ENCODE data around the gene TSHZ2.
"Not testable (repeated sequence)": the region's sequence is repeated elsewhere in the genome, so short reads cannot be mapped to it uniquely, and the experiment has no call there.

Gene TSHZ2

GRCh38 chr20:53087037-53087777 is 115.0 kb downstream of the TSHZ2 start:
- no peak overlapping the region for H2AFZ ChIP-seq (ENCODE audit: low read depth, low read length)
- H3K4me2 ChIP-seq (ENCODE audit: low read length) = no peak overlapping the region
- H4K20me1 ChIP-seq (ENCODE audit: insufficient read depth, low read length) = no peaks in the 10 kb centered on the region
- TF ChIP-seq CTCF (IDR thresholded peaks at IDR 0.05; ENCODE audit: low read depth, low read length) = no peak
- TF ChIP-seq EZH2phosphoT487 (IDR thresholded peaks at IDR 0.05; ENCODE audit: low read depth) = no peak
- H3K4me3 ChIP-seq (ENCODE audit: low read length) = no peak overlapping the region
- H3K27me3 ChIP-seq (ENCODE audit: low read depth, low read length) = no peaks in the 10 kb centered on the region
- no peaks in the 10 kb centered on the region for H3K9me3 ChIP-seq (ENCODE audit: insufficient read depth, low read length)
- H3K36me3 ChIP-seq (replicated peaks; ENCODE audit: low read depth, low read length) = no peaks in the 10 kb centered on the region
- no peak overlapping the region for H3K27ac ChIP-seq (ENCODE audit: low read length)
- H3K9ac ChIP-seq (ENCODE audit: low read length) = no peak overlapping the region
- H3K4me1 ChIP-seq (ENCODE audit: low read length) = peaks cover 19% of the 10 kb centered on the region
- no peaks in the 10 kb centered on the region for H3K79me2 ChIP-seq (ENCODE audit: low read length)

GRCh38 chr20:53088786-53089185 is 116.6 kb downstream of the TSHZ2 start:
- Histone ChIP-seq H3K27me3 (ENCODE audit: low read depth, low read length) (no peaks in the 10 kb centered on the region), H2AFZ (ENCODE audit: low read depth, low read length) (no peak overlapping the region), H3K9me3 (ENCODE audit: insufficient read depth, low read length) (no peaks in the 10 kb centered on the region), H3K79me2 (ENCODE audit: low read length) (no peaks in the 10 kb centered on the region), H3K9ac (ENCODE audit: low read length) (no peak overlapping the region), H3K4me2 (ENCODE audit: low read length) (no peak overlapping the region), H3K4me1 (ENCODE audit: low read length) (peaks cover 19% of the 10 kb centered on the region), H3K4me3 (ENCODE audit: low read length) (no peak overlapping the region), H4K20me1 (ENCODE audit: insufficient read depth, low read length) (no peaks in the 10 kb centered on the region), H3K27ac (ENCODE audit: low read length) (no peak overlapping the region), H3K36me3 (replicated peaks; ENCODE audit: low read depth, low read length) (no peaks in the 10 kb centered on the region)
- TF ChIP-seq CTCF (IDR thresholded peaks at IDR 0.05; ENCODE audit: low read depth, low read length) (no peak), EZH2phosphoT487 (IDR thresholded peaks at IDR 0.05; ENCODE audit: low read depth) (no peak)

GRCh38 chr20:53089851-53090250 is 117.7 kb downstream of the TSHZ2 start:
- not testable (repeated sequence) for H2AFZ ChIP-seq (ENCODE audit: low read depth, low read length); H3K4me3 ChIP-seq (ENCODE audit: low read length); H3K36me3 ChIP-seq (replicated peaks; ENCODE audit: low read depth, low read length); H3K27me3 ChIP-seq (ENCODE audit: low read depth, low read length); H3K27ac ChIP-seq (ENCODE audit: low read length); H4K20me1 ChIP-seq (ENCODE audit: insufficient read depth, low read length); H3K9ac ChIP-seq (ENCODE audit: low read length); H3K4me2 ChIP-seq (ENCODE audit: low read length); H3K79me2 ChIP-seq (ENCODE audit: low read length); H3K9me3 ChIP-seq (ENCODE audit: insufficient read depth, low read length)
- peaks cover 29% of the 10 kb centered on the region for H3K4me1 ChIP-seq (ENCODE audit: low read length)

- Histone ChIP-seq H3K4me2 (ENCODE audit: low read length) (no peak overlapping the region), H4K20me1 (ENCODE audit: insufficient read depth, low read length) (no peaks in the 10 kb centered on the region), H3K36me3 (replicated peaks; ENCODE audit: low read depth, low read length) (no peaks in the 10 kb centered on the region), H2AFZ (ENCODE audit: low read depth, low read length) (no peak overlapping the region), H3K4me1 (ENCODE audit: low read length) (peaks cover 19% of the 10 kb centered on the region), H3K4me3 (ENCODE audit: low read length) (no peak overlapping the region), H3K9me3 (ENCODE audit: insufficient read depth, low read length) (no peaks in the 10 kb centered on the region), H3K27me3 (ENCODE audit: low read depth, low read length) (no peaks in the 10 kb centered on the region), H3K79me2 (ENCODE audit: low read length) (no peaks in the 10 kb centered on the region), H3K27ac (ENCODE audit: low read length) (no peak overlapping the region), H3K9ac (ENCODE audit: low read length) (no peak overlapping the region)
- no peak for TF ChIP-seq CTCF (IDR thresholded peaks at IDR 0.05; ENCODE audit: low read depth, low read length)
- TF ChIP-seq EZH2phosphoT487 (IDR thresholded peaks at IDR 0.05; ENCODE audit: low read depth) = no peak
These were observed 119.6 kb downstream of the TSHZ2 start for GRCh38 chr20:53091789-53092188.
